ENCODE data around the gene PSME3IP1. TPM values are rescaled to one million over a fixed set of nuclear protein-coding genes. Genes with fewer than 3 reads are reported as not detected.

The PSME3IP1 gene
- total RNA-seq, 1 experiment from 2014 or later = 45.6 TPM

DNA sequence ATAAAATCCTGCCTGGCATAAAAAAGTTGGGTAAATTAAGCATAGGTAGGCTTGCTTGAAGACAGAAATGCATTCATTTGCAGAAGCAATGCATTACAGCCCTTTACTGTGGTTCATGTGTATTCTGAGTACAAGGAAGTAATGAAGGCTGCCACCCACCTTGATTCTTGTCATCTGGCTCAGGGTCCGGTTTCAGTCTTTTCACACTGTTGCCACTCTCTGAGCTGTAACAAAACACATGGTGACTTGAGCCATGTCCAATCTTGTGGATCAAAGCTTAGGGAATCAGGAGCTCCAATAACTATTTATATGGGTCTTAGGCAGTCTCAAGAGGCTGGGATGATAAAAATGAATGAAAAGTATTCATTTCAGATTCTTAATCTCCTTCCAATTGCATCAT is 22.0 kb downstream of the PSME3IP1 start:
- H3K9me2 ChIP-seq (replicated peaks; ENCODE audit: low read length) = no peaks in the 10 kb centered on the region
- H3F3A ChIP-seq (ENCODE audit: low read length, unreplicated experiment) = no peaks in the 10 kb centered on the region
- H3K4me2 ChIP-seq (ENCODE audit: low read length) = no peak overlapping the region
- peaks cover 15% of the 10 kb centered on the region for H3K36me3 ChIP-seq (ENCODE audit: low read depth, low read length)
- H3K79me2 ChIP-seq (ENCODE audit: low read length) = no peaks in the 10 kb centered on the region
- H3K27me3 ChIP-seq (ENCODE audit: low read length) = no peaks in the 10 kb centered on the region
- H3K4me3 ChIP-seq (ENCODE audit: low read length) = no peak overlapping the region
- intact Hi-C loops (cut with micrococcal nuclease) = no loop called here
- ChIA-PET POLR2A (ENCODE audit: unreplicated experiment) (no interaction called here), CTCF (no interaction called here)
- no peak for DNase-seq
- ATAC-seq = no peak
- no peak overlapping the region for H3K9ac ChIP-seq (ENCODE audit: low read length)
- no peaks in the 10 kb centered on the region for H4K20me1 ChIP-seq (ENCODE audit: low read length)
- H2AFZ ChIP-seq (ENCODE audit: low read length) = no peak overlapping the region
- H3K27ac ChIP-seq (ENCODE audit: low read length) = no peak overlapping the region
- TF ChIP-seq EZH2phosphoT487 (IDR thresholded peaks at IDR 0.05; ENCODE audit: borderline replicate concordance, low read length) = no peak
- no peaks in the 10 kb centered on the region for H3K4me1 ChIP-seq (ENCODE audit: insufficient read depth, low read length)
- H3K9me3 ChIP-seq (ENCODE audit: low read length) = no peaks in the 10 kb centered on the region
- no TSS peak for BruUV-seq (replicated peaks)

- Histone ChIP-seq H3K27me3 (ENCODE audit: low read length) (no peaks in the 10 kb centered on the region), H3K36me3 (ENCODE audit: low read depth, low read length) (peaks cover 8% of the 10 kb centered on the region; the same call in 1 of the 2 replicates), H3K4me1 (ENCODE audit: insufficient read depth, low read length) (no peaks in the 10 kb centered on the region), H3K4me2 (ENCODE audit: low read length) (no peak overlapping the region), H3K27ac (ENCODE audit: low read length) (no peak overlapping the region), H4K20me1 (ENCODE audit: low read length) (no peaks in the 10 kb centered on the region), H3K9me2 (replicated peaks; ENCODE audit: low read length) (no peaks in the 10 kb centered on the region), H3K9ac (ENCODE audit: low read length) (no peak overlapping the region), H3K4me3 (ENCODE audit: low read length) (no peak overlapping the region), H2AFZ (ENCODE audit: low read length) (no peak overlapping the region), H3K79me2 (ENCODE audit: low read length) (no peaks in the 10 kb centered on the region), H3K9me3 (ENCODE audit: low read length) (no peaks in the 10 kb centered on the region), H3F3A (ENCODE audit: low read length, unreplicated experiment) (no peaks in the 10 kb centered on the region)
- ATAC-seq (no peak), DNase-seq (no peak)
- BruUV-seq (replicated peaks) = no TSS peak
- TF ChIP-seq, protein P1, sequence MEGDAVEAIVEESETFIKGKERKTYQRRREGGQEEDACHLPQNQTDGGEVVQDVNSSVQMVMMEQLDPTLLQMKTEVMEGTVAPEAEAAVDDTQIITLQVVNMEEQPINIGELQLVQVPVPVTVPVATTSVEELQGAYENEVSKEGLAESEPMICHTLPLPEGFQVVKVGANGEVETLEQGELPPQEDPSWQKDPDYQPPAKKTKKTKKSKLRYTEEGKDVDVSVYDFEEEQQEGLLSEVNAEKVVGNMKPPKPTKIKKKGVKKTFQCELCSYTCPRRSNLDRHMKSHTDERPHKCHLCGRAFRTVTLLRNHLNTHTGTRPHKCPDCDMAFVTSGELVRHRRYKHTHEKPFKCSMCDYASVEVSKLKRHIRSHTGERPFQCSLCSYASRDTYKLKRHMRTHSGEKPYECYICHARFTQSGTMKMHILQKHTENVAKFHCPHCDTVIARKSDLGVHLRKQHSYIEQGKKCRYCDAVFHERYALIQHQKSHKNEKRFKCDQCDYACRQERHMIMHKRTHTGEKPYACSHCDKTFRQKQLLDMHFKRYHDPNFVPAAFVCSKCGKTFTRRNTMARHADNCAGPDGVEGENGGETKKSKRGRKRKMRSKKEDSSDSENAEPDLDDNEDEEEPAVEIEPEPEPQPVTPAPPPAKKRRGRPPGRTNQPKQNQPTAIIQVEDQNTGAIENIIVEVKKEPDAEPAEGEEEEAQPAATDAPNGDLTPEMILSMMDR (conservative IDR thresholded peaks at IDR 0.05; ENCODE audit: low read depth, low read length) = no peak
- TF ChIP-seq EZH2phosphoT487 (IDR thresholded peaks at IDR 0.05; ENCODE audit: borderline replicate concordance, low read length) = no peak
- TF ChIP-seq EZH2 (IDR thresholded peaks at IDR 0.05; ENCODE audit: low read length, unreplicated experiment) = no peak
- POLR2A ChIA-PET (ENCODE audit: unreplicated experiment) = no interaction called here
- CTCF ChIA-PET = no interaction called here
- intact Hi-C loops (cut with micrococcal nuclease) = no loop called here
These were observed 26.4 kb downstream of the PSME3IP1 start for GRCh38 chr16:57159447-57159846.

DNA sequence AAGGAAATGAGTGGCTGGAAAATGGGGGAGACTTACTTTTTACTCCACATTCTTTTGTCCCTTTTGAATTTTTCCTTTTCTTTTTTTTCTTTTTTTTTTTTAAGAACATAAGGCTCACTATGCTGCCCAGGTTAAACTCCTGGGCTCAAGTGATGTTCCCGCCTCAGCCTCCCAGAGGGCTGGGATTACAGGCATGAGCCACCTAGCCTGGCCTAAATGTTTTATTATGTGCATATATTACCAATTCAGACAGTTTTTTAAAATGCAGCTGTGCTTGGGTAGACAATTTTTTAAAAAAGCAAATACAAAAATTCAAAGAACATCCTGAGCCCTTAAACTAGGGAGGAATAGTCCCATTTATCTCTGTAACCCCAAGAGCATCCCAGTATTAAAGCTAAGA is 28.3 kb downstream of the PSME3IP1 start:
- Histone ChIP-seq H3K4me1 (ENCODE audit: insufficient read depth, low read length) (no peaks in the 10 kb centered on the region), H3K27ac (ENCODE audit: low read length) (no peak overlapping the region), H3K9ac (ENCODE audit: low read length) (no peak overlapping the region), H3K27me3 (ENCODE audit: low read length) (no peaks in the 10 kb centered on the region), H3F3A (ENCODE audit: low read length, unreplicated experiment) (no peaks in the 10 kb centered on the region), H3K4me3 (ENCODE audit: low read length) (no peak overlapping the region), H3K9me3 (ENCODE audit: low read length) (no peaks in the 10 kb centered on the region), H3K79me2 (ENCODE audit: low read length) (no peaks in the 10 kb centered on the region), H3K9me2 (replicated peaks; ENCODE audit: low read length) (no peaks in the 10 kb centered on the region), H4K20me1 (ENCODE audit: low read length) (no peaks in the 10 kb centered on the region), H3K4me2 (ENCODE audit: low read length) (no peak overlapping the region), H2AFZ (ENCODE audit: low read length) (no peak overlapping the region), H3K36me3 (ENCODE audit: low read depth, low read length) (peaks cover 8% of the 10 kb centered on the region; the same call in 1 of the 2 replicates)
- DNase-seq = no peak
- intact Hi-C loops (cut with micrococcal nuclease) = no loop called here
- BruUV-seq (replicated peaks) = no TSS peak
- no peak for ATAC-seq
- CTCF ChIA-PET = no interaction called here
- TF ChIP-seq, protein P1 (conservative IDR thresholded peaks at IDR 0.05; ENCODE audit: low read depth, low read length) = no peak
- TF ChIP-seq EZH2 (IDR thresholded peaks at IDR 0.05; ENCODE audit: low read length, unreplicated experiment) (no peak), EZH2phosphoT487 (IDR thresholded peaks at IDR 0.05; ENCODE audit: borderline replicate concordance, low read length) (no peak)
- POLR2A ChIA-PET (ENCODE audit: unreplicated experiment) = no interaction called here

All from PC-3 (cell line).